Neural progenitor cell (in vitro differentiated cells): ENCODE measurements around the gene SS18L1. TPM values are rescaled to one million over a fixed set of nuclear protein-coding genes. Genes with fewer than 3 reads are reported as not detected.

Source experiments
- DNase-seq: peaks from one replicate; pipeline ENCODE4 v3.0.0-alpha.2; 2016; ENCODE audit warnings: low spot score
- H2AFZ ChIP-seq: fragments of 200-600 bp; sonication (generic); replicated peaks from 2 replicates; pipeline ENCODE4 v1.6.1; 2016; ENCODE audit warnings: antibody characterized with exemption
- H3F3A ChIP-seq: fragments of 200-600 bp; sonication (generic); 2 replicates; pipeline ENCODE4 v1.6.1; 2016; ENCODE audit warnings: antibody characterized with exemption, low read depth
- H3K27ac ChIP-seq: fragments of 200-600 bp; sonication (generic); 2 replicates; pipeline ENCODE4 v1.5.1; 2016; ENCODE audit warnings: mild to moderate bottlenecking
- H3K27me3 ChIP-seq: fragments of 200-600 bp; sonication (generic); 2 replicates; pipeline ENCODE4 v1.6.1; 2016; ENCODE audit warnings: mild to moderate bottlenecking, moderate library complexity
- H3K36me3 ChIP-seq: fragments of 200-600 bp; sonication (generic); 2 replicates; pipeline ENCODE4 v1.5.1; 2016
- H3K4me1 ChIP-seq: fragments of 200-600 bp; sonication (generic); 2 replicates; pipeline ENCODE4 v1.6.1; 2016; ENCODE audit warnings: mixed run types
- H3K4me2 ChIP-seq: fragments of 200-600 bp; sonication (generic); 2 replicates; pipeline ENCODE4 v1.6.1; 2016
- H3K4me3 ChIP-seq: fragments of 200-600 bp; sonication (generic); 2 replicates; pipeline ENCODE4 v1.5.1; 2016
- H3K79me2 ChIP-seq: fragments of 200-600 bp; sonication (generic); 2 replicates; pipeline ENCODE4 v1.6.1; 2016; ENCODE audit warnings: low read depth
- H3K9ac ChIP-seq: fragments of 200-600 bp; sonication (generic); 2 replicates; pipeline ENCODE4 v1.6.1; 2016
- H3K9me3 ChIP-seq: fragments of 200-600 bp; sonication (generic); 2 replicates; pipeline ENCODE4 v1.5.1; 2016; ENCODE audit warnings: low read depth
- H4K20me1 ChIP-seq: fragments of 200-600 bp; sonication (generic); 2 replicates; pipeline ENCODE4 v1.6.1; 2016; ENCODE audit warnings: low read depth
- H3K27ac Mint-ChIP-seq: 3 replicates; pipeline ENCODE4 v1.8.0; 2021; ENCODE audit warnings: mixed read lengths
- H3K27me3 Mint-ChIP-seq: 2 replicates; pipeline ENCODE4 v1.8.0; 2022; ENCODE audit warnings: low read depth, mild to moderate bottlenecking, inconsistent platforms, moderate library complexity, mixed read lengths; ENCODE audit not compliant: insufficient read depth
- H3K36me3 Mint-ChIP-seq: 3 replicates; pipeline ENCODE4 v1.8.0; 2021; ENCODE audit warnings: mixed read lengths
- H3K4me1 Mint-ChIP-seq: 3 replicates; pipeline ENCODE4 v1.8.0; 2021; ENCODE audit warnings: mixed read lengths
- H3K4me3 Mint-ChIP-seq: 3 replicates; pipeline ENCODE4 v1.8.0; 2021; ENCODE audit warnings: mild to moderate bottlenecking, moderate library complexity, mixed read lengths
- H3K9me3 Mint-ChIP-seq: 3 replicates; pipeline ENCODE4 v1.8.0; 2020; ENCODE audit warnings: mixed read lengths
- EZH2 ChIP-seq: fragments of 200-600 bp; sonication (generic); IDR thresholded peaks from 2 replicates; pipeline ENCODE4 v1.6.1; 2017; ENCODE audit warnings: antibody characterized with exemption, mild to moderate bottlenecking, moderate library complexity
- EZH2phosphoT487 ChIP-seq: fragments of 200-600 bp; sonication (generic); IDR thresholded peaks from 2 replicates; pipeline ENCODE4 v1.6.1; 2017; ENCODE audit warnings: antibody characterized with exemption
- total RNA-seq: library from RNA; depleted of rRNA; stranded (reverse); fragments of >200 nt; gene quantifications from 2 replicates; pipeline ENCODE4 v1.2.3, GENCODE V29; 2015; ENCODE audit warnings: low replicate concordance
- TF ChIP-seq, protein P1 (sequence below): fragments of 200-600 bp; sonication (generic); IDR thresholded peaks from 2 replicates; pipeline ENCODE4 v1.5.1; 2017; ENCODE audit warnings: antibody characterized with exemption, mild to moderate bottlenecking

SS18L1 gene
- total RNA-seq, 1 donor from 2014 or later: 25.5 TPM

DNA sequence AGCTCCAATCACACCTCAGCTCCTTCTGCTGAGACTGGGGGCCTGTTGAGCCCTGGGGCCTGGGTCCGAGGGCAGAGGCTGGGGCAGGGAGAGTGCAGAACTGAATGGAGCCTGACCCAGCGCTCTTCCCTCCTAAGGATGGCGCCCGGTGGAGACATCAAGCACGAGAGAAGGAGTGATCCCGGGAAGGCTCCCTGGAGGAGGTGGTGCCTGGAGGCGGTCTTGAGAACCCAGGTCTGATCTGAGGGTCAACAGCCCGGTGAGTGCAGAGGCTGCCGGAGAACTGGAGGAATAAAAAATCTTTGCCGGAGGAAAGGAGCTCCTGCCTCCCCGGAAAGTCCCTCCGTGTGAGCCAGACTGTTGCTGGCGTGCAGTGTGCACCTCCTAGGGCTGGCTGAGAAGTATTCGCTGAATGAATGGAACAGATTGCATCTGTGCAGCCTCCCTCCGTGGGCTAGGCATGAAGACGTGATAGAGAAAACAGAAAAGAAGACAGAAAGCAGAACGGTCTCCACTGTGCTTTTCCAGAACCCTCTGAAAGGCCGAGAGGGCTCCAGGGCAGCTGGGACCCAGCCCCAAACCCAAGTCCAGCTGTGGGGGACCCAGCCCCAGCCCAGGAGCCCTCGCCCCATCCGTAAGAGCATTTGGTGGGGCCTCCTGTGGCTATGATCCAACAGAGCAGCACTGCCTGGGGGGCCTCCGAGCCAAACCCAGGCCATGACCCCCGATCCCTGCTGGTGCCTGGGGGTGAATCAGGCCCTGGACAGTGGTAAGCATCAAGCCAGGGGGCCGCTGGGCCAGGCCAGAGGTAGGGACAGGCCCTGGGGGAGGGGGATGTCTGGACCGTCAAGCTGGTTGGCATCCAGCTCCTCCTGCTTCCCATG, 83.4 kb downstream of the SS18L1 start:
- no peaks in the 10 kb centered on the region for H3K36me3 ChIP-seq
- H3K9me3 ChIP-seq: no peaks in the 10 kb centered on the region
- TF ChIP-seq, protein P1, sequence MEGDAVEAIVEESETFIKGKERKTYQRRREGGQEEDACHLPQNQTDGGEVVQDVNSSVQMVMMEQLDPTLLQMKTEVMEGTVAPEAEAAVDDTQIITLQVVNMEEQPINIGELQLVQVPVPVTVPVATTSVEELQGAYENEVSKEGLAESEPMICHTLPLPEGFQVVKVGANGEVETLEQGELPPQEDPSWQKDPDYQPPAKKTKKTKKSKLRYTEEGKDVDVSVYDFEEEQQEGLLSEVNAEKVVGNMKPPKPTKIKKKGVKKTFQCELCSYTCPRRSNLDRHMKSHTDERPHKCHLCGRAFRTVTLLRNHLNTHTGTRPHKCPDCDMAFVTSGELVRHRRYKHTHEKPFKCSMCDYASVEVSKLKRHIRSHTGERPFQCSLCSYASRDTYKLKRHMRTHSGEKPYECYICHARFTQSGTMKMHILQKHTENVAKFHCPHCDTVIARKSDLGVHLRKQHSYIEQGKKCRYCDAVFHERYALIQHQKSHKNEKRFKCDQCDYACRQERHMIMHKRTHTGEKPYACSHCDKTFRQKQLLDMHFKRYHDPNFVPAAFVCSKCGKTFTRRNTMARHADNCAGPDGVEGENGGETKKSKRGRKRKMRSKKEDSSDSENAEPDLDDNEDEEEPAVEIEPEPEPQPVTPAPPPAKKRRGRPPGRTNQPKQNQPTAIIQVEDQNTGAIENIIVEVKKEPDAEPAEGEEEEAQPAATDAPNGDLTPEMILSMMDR: no peak
- H3K27me3 ChIP-seq: peaks cover 44% of the 10 kb centered on the region
- no peak for DNase-seq
- no peak overlapping the region for H3K4me2 ChIP-seq
- Mint-ChIP-seq H3K36me3 (no peaks in the 10 kb centered on the region), H3K27ac (no peak overlapping the region), H3K4me1 (peaks cover 2% of the 10 kb centered on the region), H3K4me3 (no peak overlapping the region), H3K27me3 (peaks cover 13% of the 10 kb centered on the region), H3K9me3 (no peaks in the 10 kb centered on the region)
- H3K79me2 ChIP-seq: no peaks in the 10 kb centered on the region
- peaks cover 5% of the 10 kb centered on the region for H3K4me1 ChIP-seq
- H4K20me1 ChIP-seq: peaks cover under 1% of the 10 kb centered on the region
- no peak overlapping the region for H3K27ac ChIP-seq
- no peak overlapping the region for H3K9ac ChIP-seq
- no peak overlapping the region for H2AFZ ChIP-seq
- H3F3A ChIP-seq: peaks cover 8% of the 10 kb centered on the region
- no peak overlapping the region for H3K4me3 ChIP-seq

DNA sequence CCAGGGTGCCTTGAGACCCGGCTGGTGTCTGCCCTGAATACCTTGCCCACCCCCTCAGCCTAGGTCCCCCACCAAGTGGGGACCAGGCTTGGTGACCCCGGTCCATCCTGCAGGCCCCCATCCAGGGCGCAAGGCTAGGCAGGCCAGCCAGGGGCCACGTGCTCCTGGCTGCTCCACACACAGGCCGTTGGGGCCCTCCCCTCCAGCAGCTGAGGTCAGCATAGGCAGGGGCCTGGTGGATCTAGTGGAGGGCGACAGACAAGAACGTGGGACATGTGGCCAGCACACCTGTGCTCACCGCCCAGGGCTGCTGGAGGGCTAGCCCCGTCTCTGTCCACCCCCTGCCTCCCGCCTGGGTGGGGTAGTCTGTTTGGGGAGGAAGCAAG, 84.0 kb downstream of the SS18L1 start:
- no peak overlapping the region for H3K27ac ChIP-seq
- H2AFZ ChIP-seq: no peak overlapping the region

DNA sequence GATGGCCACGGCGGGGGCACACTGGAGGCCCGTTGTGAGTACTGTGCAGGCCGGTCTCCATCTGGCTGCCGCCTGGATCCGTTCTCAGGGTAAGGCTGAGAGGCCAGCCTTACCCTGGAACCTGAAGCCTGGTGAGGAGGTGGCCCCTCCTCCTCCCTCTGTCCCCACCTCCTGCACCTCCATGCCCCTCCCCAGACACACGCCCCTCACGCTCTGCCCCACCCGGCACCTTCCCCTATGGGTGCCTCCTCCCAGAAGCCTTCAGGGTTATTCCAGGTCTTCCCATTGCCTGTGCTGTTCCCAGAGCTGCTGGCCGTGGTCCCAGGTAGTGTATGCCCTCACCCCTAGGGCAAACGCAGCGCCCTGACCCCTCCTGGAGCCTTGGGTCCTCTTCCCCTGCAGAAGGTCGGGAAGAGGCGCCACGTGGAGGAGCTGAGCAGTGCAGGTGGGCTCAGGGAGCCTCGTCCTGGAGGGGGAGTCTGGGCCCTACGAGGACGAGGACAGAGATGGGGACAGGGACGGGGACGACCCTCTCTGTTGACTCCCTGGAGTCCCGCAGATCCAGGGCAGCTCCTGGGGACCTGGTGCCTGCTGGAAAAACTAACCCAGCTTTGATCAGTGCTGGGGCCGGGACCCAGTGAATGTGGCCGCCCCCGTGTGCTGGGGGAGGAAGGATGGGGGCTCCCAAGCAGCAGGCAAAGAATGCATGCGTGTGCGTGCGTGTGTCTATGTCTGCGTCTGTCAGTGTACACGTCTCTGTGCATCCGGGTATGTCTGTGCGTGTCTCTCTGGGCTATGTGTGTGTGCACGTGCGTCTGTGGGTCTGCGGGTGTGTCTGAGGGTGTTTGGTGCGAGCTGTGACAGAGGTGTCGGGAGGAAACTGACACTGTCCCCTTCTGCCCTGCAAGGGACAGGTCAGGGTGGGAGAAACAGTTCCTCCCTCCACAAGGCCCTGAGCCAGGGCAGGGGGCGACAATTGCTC, 84.7 kb downstream of the SS18L1 start:
- Mint-ChIP-seq H3K9me3 (no peaks in the 10 kb centered on the region), H3K4me1 (peaks cover 2% of the 10 kb centered on the region)
- no peak overlapping the region for H2AFZ ChIP-seq

More for the DNA sequence above, 84.0 kb downstream of the SS18L1 start:
- Histone ChIP-seq H3F3A (peaks cover 8% of the 10 kb centered on the region), H3K9me3 (no peaks in the 10 kb centered on the region), H3K4me1 (peaks cover 5% of the 10 kb centered on the region), H3K4me3 (no peak overlapping the region), H3K4me2 (no peak overlapping the region), H3K27me3 (peaks cover 38% of the 10 kb centered on the region), H3K79me2 (no peaks in the 10 kb centered on the region), H3K9ac (no peak overlapping the region), H3K36me3 (no peaks in the 10 kb centered on the region), H4K20me1 (no peaks in the 10 kb centered on the region)
- Mint-ChIP-seq H3K4me3 (no peak overlapping the region), H3K27me3 (peaks cover 13% of the 10 kb centered on the region), H3K36me3 (no peaks in the 10 kb centered on the region), H3K27ac (no peak overlapping the region), H3K4me1 (peaks cover 2% of the 10 kb centered on the region), H3K9me3 (no peaks in the 10 kb centered on the region)
- DNase-seq: no peak
- TF ChIP-seq, protein P1: no peak
- TF ChIP-seq EZH2 (no peak), EZH2phosphoT487 (no peak)

More for the DNA sequence above, 84.7 kb downstream of the SS18L1 start:
- Histone ChIP-seq H3K9me3 (no peaks in the 10 kb centered on the region), H3K4me3 (no peak overlapping the region), H3K4me1 (peaks cover 5% of the 10 kb centered on the region), H3K9ac (no peak overlapping the region), H3K4me2 (no peak overlapping the region), H3K79me2 (no peaks in the 10 kb centered on the region), H3K27ac (no peak overlapping the region), H3F3A (peaks cover 8% of the 10 kb centered on the region), H3K27me3 (peaks cover 31% of the 10 kb centered on the region), H4K20me1 (no peaks in the 10 kb centered on the region), H3K36me3 (no peaks in the 10 kb centered on the region)
- peaks cover 10% of the 10 kb centered on the region for H3K27me3 Mint-ChIP-seq
- H3K4me3 Mint-ChIP-seq: no peak overlapping the region
- no peak overlapping the region for H3K27ac Mint-ChIP-seq
- no peak for TF ChIP-seq EZH2phosphoT487
- TF ChIP-seq, protein P1: no peak
- no peak for TF ChIP-seq EZH2
- H3K36me3 Mint-ChIP-seq: no peaks in the 10 kb centered on the region
- DNase-seq: peak; percentile 44
